GM18868 (cell line): Measurements from ENCODE around the gene FAT1.

ENCODE experiments used
- ATAC-seq: cut with Tn5 transposase; IDR thresholded peaks from one replicate; pipeline ENCODE4 v1.9.1; 2021; ENCODE audit warnings: mild to moderate bottlenecking, moderate library complexity; ENCODE audit not compliant: unreplicated experiment

FAT1 gene

DNA sequence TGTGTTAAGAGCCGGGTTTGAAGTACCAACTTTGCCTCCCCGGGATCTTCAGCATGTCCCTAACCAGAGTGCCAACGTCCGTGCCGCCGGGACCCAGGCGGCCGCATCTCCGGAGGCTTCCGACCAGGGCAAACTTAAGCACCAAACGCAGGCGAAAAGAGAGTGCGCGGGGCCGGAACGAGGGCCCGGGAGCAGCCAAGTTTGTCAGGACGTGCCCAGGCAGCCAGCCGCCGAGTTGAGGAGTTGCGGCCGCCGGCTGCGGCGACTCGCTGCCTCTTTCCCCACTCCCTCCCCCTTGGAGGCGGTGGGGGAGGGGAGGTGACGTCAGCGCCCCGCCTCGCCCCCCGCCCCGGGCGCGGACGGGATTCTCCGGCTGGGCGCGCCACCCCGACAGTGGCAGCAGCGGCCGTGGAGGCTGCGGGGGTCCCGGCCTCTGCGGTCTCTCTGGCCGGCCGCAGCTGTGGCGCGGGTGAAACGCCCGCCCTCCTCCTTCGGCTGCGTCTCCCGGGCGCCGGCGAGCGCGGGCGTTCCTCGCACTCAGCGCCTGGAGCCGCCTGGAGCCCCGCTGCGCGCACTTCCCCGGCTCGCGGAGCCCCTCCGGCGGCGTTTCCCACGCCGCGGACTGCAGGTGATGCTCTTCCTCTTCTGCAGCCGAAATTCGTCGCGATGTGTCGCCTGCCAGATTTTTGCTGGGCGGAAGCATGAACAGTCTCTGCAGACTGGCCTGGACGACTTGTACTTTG lies 2.9 kb upstream of the FAT1 start:
- ATAC-seq = no peak

DNA sequence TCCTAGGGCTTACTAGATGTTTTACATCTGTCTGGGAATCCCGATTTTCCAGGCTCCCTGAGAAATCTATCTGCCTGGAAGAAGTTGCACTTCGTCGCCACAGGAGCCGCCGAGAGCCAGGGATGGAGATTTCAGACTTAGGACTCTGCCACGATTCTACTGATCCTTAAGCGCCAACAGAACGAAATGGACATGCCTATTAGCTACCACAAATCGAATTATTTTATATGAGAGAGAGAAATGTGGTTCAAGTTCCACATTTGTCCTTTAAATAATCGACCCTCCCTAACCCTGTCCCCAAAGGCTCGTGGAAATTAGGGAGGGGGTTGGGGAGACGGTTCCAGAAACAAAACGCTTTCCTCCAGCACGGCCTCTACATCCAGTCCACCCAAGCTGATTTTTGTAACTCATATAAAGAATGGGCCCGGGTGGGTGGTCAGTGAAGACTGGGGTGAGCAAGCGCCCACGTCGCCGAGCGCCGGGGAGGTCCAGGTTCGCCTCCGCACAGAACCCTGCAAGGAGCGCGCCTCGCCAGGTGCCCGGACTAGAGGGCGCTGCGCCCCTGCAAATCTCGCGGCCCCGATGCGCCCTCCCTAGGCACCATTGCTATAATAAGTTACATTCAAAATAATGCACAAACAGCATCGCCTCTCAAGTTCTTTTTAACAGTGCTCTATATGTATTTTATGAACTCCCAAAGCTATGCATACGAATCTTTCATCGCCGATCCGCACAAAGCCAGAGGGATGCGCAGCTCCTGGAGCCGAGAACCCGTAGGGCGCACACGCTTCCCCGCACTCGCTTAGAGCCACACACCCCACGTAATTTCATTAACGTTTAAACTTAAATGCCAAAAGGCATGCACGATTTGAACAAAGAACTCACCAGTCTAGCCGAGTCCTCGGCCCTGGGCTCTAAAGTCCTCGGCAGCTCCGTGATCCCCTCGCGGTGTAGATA lies 2.1 kb upstream of the FAT1 start:
- ATAC-seq = no peak

DNA sequence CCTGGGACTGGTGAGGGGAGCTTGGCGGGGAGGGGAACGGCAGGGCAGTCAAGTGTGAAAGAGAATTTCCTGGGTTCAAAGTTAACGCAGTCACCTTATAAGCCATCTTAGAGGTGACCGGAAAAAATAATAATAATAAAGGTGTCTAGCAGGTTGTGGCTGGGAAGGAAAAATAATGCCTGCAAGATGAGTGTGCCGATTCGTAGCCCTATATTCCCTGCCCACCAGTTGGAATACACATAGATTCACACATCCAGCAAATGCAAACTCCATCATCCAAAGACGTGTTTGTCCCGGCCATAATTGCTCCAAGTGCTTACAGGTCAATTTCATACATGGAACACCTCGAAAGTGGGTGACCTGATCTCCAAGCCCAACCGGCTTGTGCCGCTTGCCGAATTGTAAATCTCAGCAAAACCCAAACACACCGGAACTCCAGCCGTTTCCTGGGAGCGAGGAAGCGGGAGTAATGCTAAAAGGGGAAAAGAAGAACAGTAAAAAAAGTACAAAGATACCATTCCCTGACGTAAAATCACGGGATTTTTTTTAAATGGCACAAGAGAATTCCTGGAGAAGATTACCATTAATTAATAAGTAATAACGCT lies 1.3 kb upstream of the FAT1 start:
- no peak for ATAC-seq

GRCh38 chr4:186724058-186724863 lies 605 bp upstream of the FAT1 start:
- no peak for ATAC-seq

- no peak for ATAC-seq
These were observed 812 bp downstream of the FAT1 start for GRCh38 chr4:186722796-186723291.

DNA sequence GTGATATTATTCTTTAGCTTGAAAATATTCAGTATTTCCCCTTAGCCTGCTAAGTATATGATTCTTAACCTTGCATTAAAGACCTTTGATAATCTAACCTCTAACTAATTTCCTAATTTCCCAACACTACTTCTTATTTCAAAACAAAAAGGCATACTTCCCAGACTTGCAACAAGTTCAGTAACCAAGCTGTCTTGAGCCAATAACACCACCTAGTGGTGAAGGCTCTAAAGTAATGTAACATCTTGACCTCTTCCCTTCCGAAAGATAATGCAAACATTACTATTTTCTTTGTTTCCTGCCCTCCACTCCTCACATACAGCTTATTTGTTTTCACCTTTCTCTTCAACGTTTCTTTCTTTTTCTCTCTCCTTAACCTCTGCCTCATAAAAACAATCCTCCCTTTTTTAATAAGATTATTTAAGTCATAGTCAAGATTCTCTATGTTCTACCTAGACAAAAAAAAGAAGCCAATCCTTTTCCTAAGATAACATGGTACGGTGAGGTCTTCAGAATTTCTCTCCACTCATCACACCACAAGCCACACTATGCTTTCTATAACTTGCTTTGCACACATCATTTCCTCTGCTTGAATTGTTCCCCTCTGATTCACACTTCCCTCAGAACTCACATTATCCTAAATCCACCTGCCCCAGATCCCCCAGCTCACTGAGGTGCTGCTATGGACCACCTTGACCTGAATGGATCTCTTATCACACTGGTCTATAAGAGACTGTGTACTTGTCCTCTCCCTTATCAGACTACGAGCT lies 3.5 kb downstream of the FAT1 start:
- no peak for ATAC-seq

- ATAC-seq = no peak
These were observed 6.1 kb downstream of the FAT1 start for GRCh38 chr4:186717556-186717955.

GRCh38 chr4:186715077-186715476 lies 8.6 kb downstream of the FAT1 start:
- ATAC-seq = no peak

GRCh38 chr4:186714006-186714675 lies 9.5 kb downstream of the FAT1 start:
- ATAC-seq = no peak

GRCh38 chr4:186712690-186713089 lies 11.0 kb downstream of the FAT1 start:
- ATAC-seq = no peak

- ATAC-seq = no peak
These were observed 13.0 kb downstream of the FAT1 start for GRCh38 chr4:186710521-186711119.

DNA sequence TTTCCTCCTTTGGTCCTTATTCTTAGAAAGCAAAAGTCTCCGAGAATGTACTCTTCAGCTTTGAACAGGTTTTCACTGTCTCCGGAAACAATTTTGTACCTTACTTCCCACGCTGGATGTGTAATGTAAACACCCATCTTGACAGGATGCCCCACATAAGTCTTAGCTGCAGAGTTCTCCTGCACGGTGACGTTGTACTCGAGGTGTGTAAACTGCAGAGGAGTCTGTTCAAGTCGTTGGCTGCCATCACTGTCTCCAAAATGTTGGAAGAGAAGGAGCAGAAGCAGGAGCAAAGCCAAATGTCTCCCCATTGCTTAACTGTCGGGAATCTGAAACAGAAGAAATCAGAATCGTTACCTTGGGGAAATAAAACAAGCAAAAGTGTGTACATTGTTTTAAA lies 14.1 kb downstream of the FAT1 start:
- ATAC-seq = no peak

DNA sequence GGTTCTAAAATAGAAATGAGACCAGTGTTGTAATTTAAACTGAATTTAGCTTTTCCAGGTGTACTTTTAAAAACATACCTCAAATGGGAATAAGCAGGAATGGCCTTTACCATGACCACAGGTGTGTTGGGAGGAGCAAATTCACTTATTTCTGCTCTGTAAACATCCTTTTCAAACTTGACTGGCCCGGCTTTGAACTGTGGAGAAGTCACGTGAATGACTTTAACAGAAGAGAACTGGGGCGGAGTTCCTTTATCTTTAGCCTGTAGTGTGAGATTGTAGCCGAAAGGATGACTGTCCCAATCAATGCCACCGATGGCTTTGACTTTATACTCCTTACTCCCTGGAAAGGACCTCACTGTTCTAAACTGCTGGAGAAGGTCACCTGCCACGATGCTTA lies 15.1 kb downstream of the FAT1 start:
- no peak for ATAC-seq

DNA sequence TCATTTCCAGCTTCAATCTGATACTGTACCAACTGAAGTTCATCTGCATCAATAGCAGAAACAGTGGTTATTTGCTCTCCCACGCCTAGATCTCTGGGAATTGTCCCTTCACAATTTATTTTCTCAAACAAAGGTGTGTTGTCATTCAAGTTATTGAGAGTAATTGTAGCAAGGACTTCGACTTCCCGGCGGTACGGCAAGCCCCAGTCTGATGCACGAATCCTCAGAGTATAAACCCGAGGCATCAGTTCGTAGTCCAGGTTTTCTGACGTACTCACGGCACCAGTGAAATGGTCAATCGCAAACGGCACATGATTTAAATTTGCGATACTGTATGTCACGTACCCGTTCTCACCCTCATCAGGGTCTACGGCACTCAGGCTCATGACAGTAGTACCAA lies 15.7 kb downstream of the FAT1 start:
- ATAC-seq = no peak

DNA sequence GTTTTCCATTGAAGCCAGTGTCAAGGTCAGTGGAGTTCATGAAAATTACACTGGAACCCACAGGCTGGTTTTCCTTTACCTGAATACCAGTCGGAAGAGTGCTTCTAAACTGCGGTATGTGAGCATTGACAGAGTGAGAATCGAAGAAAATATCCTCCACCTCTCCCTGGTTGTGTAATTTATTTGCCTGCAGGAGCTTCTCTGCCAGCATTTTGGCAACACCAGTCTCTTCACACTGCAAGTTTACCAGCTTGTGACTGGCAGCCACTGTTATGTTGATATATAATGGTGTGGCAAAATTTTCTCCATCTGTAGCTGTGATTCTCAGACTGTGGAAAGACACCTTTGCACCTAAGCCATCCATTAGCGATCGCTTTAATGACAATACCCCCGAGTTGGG lies 16.1 kb downstream of the FAT1 start:
- no peak for ATAC-seq

DNA sequence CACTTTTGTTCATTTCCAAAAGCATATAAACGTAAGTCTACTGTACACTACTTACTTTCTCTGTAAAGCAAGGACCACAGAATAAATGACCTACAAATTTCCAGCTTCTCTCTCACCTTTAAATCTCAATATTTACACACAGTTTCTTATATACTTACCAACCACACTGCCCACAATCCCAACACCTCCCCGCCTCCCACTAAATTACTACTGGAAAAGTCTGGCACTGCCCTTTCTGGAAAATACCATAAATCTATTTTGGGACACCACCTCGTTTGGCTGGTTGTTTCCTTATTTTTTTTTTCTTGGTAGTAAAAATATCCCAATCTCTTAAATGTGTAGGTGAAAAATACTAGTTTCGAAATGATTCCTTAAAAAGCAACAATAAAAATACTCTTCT lies 19.6 kb downstream of the FAT1 start:
- ATAC-seq = no peak

GRCh38 chr4:186703510-186703909 lies 20.1 kb downstream of the FAT1 start:
- no peak for ATAC-seq

- no peak for ATAC-seq
These were observed 20.7 kb downstream of the FAT1 start for GRCh38 chr4:186702940-186703339.

- no peak for ATAC-seq
These were observed 21.4 kb downstream of the FAT1 start for GRCh38 chr4:186702297-186702696.
